Activated T-cell treated with anti-CD3 and anti-CD28 coated beads, Interleukin-2, amount 50 U/mL, for 48 hours (primary cell): Measurements from ENCODE around the gene ZDHHC8.
A peak's percentile ranks its signal among the peaks of the same experiment; 100 is the strongest.

Experiments used
- DNase-seq, 2 experiments: peaks; one replicate each; pipeline ENCODE4 v3.0.0-alpha.2; 2020

ZDHHC8 gene

GRCh38 chr22:20164863-20165262 is 33.3 kb downstream of the ZDHHC8 start:
- no peak for DNase-seq

DNA sequence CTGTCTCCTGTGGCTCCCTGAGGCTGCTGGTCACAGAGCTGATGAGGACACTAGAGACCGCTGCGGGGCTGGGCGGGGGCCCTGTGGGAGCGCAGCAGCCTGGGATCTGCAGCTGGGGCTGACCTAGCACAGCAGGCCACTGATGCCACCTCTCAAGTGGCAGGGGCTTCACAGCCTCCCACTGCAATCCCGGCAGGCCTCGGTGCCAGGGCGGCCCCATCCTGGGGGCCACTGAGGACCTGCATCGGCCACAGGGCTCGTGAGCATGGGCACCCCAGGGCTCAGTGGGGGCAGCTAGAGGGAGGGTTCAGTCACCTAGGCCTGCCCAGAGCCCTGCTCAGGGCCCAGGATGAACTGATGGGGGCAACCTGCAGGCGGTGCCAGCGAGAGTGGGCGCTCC is 33.8 kb downstream of the ZDHHC8 start:
- no peak for DNase-seq

GRCh38 chr22:20165913-20166312 is 34.3 kb downstream of the ZDHHC8 start:
- DNase-seq, result no peak

GRCh38 chr22:20166703-20167102 is 35.1 kb downstream of the ZDHHC8 start:
- DNase-seq, result no peak

- DNase-seq, result no peak
These were observed 36.2 kb downstream of the ZDHHC8 start for GRCh38 chr22:20167643-20168322.

DNA sequence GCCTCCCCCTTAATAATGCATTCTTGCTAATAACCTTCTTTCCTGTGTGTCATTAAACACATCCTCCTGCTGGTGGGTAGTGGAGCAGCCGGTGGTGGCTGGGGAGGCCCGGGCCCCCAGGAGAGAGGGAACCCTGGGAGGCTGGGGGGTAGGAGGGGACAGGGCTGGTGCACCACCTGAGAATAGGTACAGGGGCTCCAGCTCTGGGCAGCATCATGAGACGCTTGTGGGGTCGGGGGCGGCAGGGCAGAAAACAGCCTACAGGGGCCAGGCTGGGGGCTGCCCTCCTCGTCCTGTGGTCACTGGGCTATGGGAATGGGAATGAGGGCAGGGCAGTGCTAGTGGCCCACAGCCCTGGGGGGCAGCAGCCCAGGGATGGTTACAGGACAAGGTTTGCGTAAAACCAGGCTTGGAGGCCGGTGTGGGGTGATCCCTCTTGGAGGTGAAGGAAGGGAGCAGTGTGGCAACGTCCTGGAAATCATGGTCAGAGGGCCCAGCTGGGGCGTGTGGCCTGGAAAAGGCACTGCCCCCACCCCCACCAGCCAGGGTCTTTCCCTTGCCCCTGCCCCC is 37.7 kb downstream of the ZDHHC8 start:
- DNase-seq, result no peak

DNA sequence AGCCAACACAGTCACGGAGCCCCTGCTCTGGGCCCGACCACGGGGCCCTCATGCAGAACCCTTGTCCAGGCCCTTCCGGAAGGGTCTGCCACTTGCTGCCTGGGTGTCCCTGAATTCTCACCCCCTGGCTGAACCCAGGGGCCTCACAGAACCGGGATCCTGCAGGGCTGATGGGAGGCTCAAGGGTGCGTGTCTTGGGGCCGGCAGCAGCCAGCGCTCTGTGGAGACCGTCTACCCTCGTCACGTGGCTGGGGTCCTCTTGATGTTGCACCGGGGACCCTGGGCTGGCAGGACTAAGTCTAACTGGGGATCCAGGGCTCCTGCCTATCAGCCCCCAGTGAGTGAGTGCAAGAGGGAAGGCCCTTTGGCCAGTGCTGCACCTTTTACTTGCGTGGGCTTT is 38.6 kb downstream of the ZDHHC8 start:
- no peak for DNase-seq

DNA sequence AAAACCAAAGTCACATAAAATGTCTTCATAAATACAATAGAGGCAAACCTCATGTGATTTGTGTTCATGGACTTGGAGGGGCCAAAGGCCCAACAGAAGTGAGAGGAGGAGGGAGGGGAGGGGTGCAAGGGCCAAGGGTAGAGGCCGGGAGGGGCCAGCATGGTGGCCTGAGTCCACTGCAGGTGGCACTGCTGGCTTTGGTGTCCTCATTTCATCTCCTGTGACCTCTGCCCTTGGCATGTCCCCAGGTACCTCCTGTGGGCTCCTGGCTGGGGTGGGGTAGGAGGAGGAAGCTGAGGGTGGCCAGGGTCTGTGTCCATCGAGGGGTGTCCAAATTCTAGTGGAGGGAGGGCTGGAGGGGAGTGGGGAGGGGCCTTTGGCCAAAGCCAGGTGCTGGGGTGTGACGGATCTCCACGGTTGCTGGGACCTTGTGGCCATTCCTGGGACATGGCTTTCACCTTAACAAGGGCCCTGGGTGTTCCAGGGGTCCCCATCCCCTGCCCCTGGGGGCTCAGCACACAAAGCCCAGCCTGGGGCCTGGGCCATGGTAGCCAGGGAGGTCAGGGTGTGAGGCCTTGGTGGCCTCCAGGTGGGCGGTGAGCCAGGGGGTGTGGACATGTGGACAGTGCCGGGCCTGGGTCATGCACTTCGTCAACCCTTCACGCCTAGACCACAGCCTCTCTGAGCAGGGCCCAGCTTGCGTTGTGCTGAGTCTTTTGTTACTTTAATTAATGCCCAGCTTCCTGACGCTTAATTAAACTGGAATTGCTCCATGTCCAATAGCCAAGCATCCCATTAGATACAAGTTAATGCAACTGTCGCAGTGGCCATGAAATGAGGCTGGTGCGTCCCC is 39.9 kb downstream of the ZDHHC8 start:
- DNase-seq, result no peak

DNA sequence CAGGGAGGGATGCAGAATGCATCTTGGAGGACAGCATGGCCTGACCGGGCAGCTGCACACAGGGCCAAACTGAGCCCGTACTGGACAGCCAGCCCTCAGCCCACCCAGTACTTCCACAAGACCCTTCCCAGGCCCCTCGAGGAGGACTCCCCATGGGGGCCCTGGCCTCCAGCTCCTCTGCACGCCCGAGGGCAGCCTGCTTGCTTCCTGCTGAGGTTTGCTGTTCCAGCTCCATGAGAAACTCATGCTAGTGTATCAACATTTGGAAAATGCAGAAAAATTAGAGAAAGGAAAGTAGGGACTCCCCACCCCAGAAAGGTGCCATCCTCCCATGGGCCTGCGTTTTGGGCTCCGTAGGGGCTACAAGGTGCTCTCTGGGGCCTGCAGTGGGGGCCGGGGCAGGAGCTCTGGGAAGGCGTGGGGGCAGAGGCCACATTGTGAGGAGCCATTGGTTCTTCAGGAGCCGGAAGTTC is 40.6 kb downstream of the ZDHHC8 start:
- no peak for DNase-seq

GRCh38 chr22:20173246-20173645 is 41.6 kb downstream of the ZDHHC8 start:
- no peak for DNase-seq

GRCh38 chr22:20173772-20174171 is 42.2 kb downstream of the ZDHHC8 start:
- DNase-seq, result no peak

DNA sequence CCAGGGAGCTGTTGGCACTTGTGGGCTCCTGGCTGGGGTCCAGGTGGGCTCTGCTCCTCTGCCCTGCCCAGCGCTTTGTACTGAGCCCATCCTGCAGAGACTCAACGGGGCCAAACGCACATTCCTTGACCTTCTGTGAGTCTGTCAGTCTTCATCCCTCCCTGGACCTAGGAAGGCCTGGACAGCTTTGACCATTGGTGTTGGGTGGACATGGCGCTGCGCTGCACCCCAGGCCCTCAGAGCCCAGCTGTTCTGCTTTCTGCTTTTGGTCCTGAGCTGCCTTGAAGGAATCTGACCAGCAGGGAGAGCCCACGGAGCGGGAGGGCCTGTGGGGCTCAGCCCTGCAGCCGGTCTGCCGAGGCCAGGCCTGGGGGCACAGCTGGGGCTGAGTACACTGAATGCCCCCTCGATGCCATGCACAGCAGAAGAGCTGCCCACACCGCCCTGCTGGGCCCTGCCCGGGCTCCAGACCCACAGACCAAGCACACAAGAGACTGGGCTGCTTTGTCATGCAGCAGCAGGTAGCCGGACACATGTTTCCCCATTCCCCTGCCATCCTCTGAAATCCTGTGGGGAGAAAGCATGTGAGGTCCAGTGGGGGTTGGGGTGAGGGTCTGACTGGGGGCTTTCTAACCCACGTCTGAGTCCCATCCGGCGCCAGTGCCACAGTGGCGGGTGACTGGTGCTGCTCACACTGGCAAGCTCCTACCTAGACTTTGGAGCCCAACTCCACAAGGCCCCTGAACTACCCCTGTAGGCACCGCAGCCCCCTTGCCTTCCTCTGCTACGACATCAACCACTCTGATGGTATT is 43.4 kb downstream of the ZDHHC8 start:
- no peak for DNase-seq

DNA sequence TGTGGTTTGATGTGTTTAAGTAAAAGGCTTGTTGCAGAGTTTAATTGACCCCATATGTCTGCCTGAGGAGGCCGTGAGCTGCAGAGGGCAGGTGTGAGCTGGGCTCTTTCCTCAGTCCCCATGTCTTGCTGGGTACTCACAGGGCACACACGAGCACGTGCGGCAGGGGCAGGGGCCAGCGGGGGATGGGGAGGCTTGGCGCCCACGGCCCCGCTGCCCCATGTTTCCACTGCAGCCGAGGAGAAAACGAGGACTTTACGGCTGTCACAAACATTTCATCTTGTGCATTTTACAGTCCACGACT is 43.9 kb downstream of the ZDHHC8 start:
- DNase-seq, result no peak

GRCh38 chr22:20176421-20177085 is 44.9 kb downstream of the ZDHHC8 start:
- DNase-seq, result no peak

DNA sequence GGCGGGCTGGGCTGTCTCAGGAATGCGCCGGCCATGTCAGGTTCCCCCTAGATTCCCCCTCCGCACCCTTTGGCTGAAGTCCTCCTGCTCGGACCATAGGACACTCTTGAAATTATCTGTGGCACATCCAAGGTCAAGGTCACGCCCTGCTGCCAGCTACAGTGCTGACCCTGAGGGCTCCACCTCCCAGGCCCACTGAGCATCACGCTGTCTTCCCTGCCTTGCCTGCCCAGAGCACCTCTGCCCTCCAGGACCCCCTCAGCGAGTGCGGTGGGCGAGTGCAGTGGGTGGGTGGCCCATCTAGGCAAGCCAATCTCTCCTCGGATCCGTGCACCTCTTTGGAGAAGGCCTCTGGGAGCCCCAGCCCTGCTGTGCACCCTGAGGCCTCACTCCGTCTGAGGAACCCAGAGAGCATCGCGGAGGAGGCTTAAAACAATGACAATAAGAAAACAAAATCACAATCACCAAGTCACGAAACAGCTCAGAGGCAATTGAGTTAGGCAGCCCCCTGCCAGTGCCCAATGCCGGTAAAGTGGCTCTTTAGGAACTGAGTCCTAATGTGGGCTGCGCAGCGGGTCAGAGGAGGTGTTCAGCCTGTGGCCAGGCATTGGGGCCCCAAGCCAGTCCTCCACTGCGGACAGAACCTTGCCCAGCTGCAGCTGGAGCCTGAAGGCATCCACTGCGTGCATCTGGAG is 45.8 kb downstream of the ZDHHC8 start:
- DNase-seq, result no peak

- DNase-seq, result no peak
These were observed 46.7 kb downstream of the ZDHHC8 start for GRCh38 chr22:20178075-20178914.

DNA sequence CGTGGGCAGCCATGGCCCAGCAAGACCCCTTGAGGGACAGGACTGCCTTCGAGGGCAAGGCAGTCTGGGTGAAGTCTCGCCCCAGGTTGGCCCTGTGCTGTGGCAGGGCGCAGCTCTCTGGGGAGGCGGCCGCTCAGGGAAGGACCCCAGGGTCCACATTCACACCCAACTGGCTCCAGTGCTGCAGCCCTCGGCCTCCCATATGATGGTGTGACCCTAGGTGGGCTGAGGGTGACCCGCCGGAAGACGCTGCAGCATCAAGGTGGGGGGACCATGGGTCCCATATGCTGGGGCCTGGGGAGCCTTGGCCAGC is 47.3 kb downstream of the ZDHHC8 start:
- DNase-seq, result no peak

- DNase-seq, result no peak
These were observed 48.0 kb downstream of the ZDHHC8 start for GRCh38 chr22:20179455-20180244.

DNA sequence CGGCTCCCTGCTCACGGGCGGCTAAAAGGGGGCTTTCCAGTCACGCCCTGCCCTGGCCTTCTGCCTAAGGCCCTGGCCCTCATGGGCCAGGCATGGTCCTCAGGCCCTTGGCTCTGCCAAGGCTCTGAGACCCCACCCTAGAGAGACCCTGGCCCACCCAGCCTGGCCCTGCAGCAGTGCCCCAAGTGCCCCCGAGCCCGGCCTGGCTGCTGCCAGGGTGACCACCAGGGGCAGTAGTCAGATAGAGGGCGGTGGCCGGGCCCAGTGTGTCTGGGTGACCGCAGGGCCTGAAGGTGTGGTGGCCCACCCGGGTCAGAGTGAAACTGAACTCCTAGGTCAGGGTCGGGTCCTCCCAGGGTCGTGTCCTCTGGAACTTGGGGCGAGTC is 48.6 kb downstream of the ZDHHC8 start:
- peak in 1 of 2 experiments; percentile 25 for DNase-seq

DNA sequence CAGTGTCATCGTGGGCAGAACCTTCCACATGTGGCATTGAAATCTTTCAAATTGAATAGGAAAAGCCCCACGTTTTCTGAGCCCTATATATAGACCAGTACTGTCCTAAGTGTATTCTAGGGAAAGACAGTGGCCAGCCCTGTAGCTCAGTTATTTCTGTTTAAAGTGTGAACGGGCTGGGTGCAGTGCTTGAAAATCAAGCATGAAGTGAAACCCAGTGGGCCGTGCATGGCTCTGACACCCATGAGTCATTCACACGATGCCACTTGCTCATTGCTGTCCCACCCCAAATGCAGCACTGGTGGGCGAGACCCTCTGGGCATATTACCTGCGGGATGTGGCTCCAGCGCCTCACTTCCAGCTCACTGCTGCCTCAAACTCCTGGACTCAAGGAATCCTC is 49.0 kb downstream of the ZDHHC8 start:
- peak in 1 of 2 experiments; percentile 34 for DNase-seq
